Activated T-cell treated with anti-CD3 and anti-CD28 coated beads for 48 hours (primary cell): Measurements from ENCODE around the gene FN3KRP.
A peak's percentile ranks its signal among the peaks of the same experiment; 100 is the strongest.

ENCODE experiments used
- DNase-seq: peaks from one replicate; pipeline ENCODE4 v3.0.0-alpha.2; 2020; ENCODE audit warnings: low read depth

The FN3KRP gene

GRCh38 chr17:82716203-82717010, at the start of gene FN3KRP:
Gene FN3KRP, plus strand, starts transcription at chr17:82716706. Its CDS starts 50 bp downstream, at chr17:82716756.
- peak; percentile 92 for DNase-seq

GRCh38 chr17:82666931-82667667, 49.4 kb upstream of the FN3KRP start:
- DNase-seq, result no peak

- no peak for DNase-seq
Measured at GRCh38 chr17:82667668-82668000, 48.9 kb upstream of the FN3KRP start.

- DNase-seq, result no peak
Measured at GRCh38 chr17:82668024-82668630, 48.4 kb upstream of the FN3KRP start.

- peak; percentile 53 for DNase-seq
Measured at GRCh38 chr17:82668631-82669099, 47.8 kb upstream of the FN3KRP start.

- no peak for DNase-seq
Measured at GRCh38 chr17:82670661-82671450, 45.6 kb upstream of the FN3KRP start.

GRCh38 chr17:82674656-82675475, 41.6 kb upstream of the FN3KRP start:
- DNase-seq, result no peak

- no peak for DNase-seq
Measured at GRCh38 chr17:82675476-82676245, 40.8 kb upstream of the FN3KRP start.

- DNase-seq, result no peak
Measured at GRCh38 chr17:82677353-82677925, 39.1 kb upstream of the FN3KRP start.

GRCh38 chr17:82678265-82678891, 38.1 kb upstream of the FN3KRP start:
- no peak for DNase-seq

GRCh38 chr17:82679586-82680465, 36.7 kb upstream of the FN3KRP start:
- DNase-seq, result no peak

GRCh38 chr17:82681547-82681946, 35.0 kb upstream of the FN3KRP start:
- DNase-seq, result no peak

- no peak for DNase-seq
Measured at GRCh38 chr17:82683534-82683933, 33.0 kb upstream of the FN3KRP start.

- no peak for DNase-seq
Measured at GRCh38 chr17:82684228-82684841, 32.2 kb upstream of the FN3KRP start.

- DNase-seq, result no peak
Measured at GRCh38 chr17:82685291-82685690, 31.2 kb upstream of the FN3KRP start.

- no peak for DNase-seq
Measured at GRCh38 chr17:82686366-82687324, 29.9 kb upstream of the FN3KRP start.

GRCh38 chr17:82687375-82687861, 29.1 kb upstream of the FN3KRP start:
- DNase-seq, result no peak
